C4-2B (cell line): ENCODE measurements around the gene GFPT2.

Experiments used
- H3K27ac ChIP-seq: fragments of 450-650 bp; 2 replicates; pipeline ENCODE4 v1.5.1; 2017
- CTCF ChIP-seq: fragments of 450-650 bp; conservative IDR thresholded peaks from 2 replicates; pipeline ENCODE4 v1.5.1; 2017; ENCODE audit warnings: mild to moderate bottlenecking
- ZFX ChIP-seq: fragments of 450-650 bp; IDR thresholded peaks from 2 replicates; pipeline ENCODE4 v1.6.1; 2017

Gene GFPT2

GRCh38 chr5:180336234-180337020 lies 16.7 kb downstream of the GFPT2 start:
- TF ChIP-seq ZFX: no peak
- TF ChIP-seq CTCF: no peak
- H3K27ac ChIP-seq: no peak overlapping the region

- H3K27ac ChIP-seq: no peak overlapping the region
- TF ChIP-seq CTCF (no peak), ZFX (no peak)
Observed at GRCh38 chr5:180335614-180336233, 17.4 kb downstream of the GFPT2 start.

GRCh38 chr5:180334751-180335613 lies 18.2 kb downstream of the GFPT2 start:
- TF ChIP-seq CTCF (no peak), ZFX (no peak)
- no peak overlapping the region for H3K27ac ChIP-seq

- no peak for TF ChIP-seq CTCF
- no peak for TF ChIP-seq ZFX
- no peak overlapping the region for H3K27ac ChIP-seq
Observed at GRCh38 chr5:180334176-180334575, 19.0 kb downstream of the GFPT2 start.

- TF ChIP-seq ZFX (no peak), CTCF (no peak)
- no peak overlapping the region for H3K27ac ChIP-seq
Observed at GRCh38 chr5:180333661-180334060, 19.5 kb downstream of the GFPT2 start.

GRCh38 chr5:180332861-180333260 lies 20.3 kb downstream of the GFPT2 start:
- no peak for TF ChIP-seq ZFX
- no peak for TF ChIP-seq CTCF
- no peak overlapping the region for H3K27ac ChIP-seq

GRCh38 chr5:180332051-180332517 lies 21.1 kb downstream of the GFPT2 start:
- H3K27ac ChIP-seq: no peak overlapping the region
- TF ChIP-seq CTCF (no peak), ZFX (no peak)
